Measurements from ENCODE around the gene VMP1.

The VMP1 gene

GRCh38 chr17:59711936-59712335, 4.5 kb downstream of the VMP1 start:
- DNase-seq (ENCODE audit: low spot score), result no peak

GRCh38 chr17:59712862-59713261, 5.4 kb downstream of the VMP1 start:
- no peak for DNase-seq (ENCODE audit: low spot score)

- no peak for DNase-seq (ENCODE audit: low spot score)
Measured at GRCh38 chr17:59714255-59714654, 6.8 kb downstream of the VMP1 start.

GRCh38 chr17:59716427-59716826, 9.0 kb downstream of the VMP1 start:
- DNase-seq (ENCODE audit: low spot score), result no peak

GRCh38 chr17:59719526-59719925, 12.1 kb downstream of the VMP1 start:
- no peak for DNase-seq (ENCODE audit: low spot score)

GRCh38 chr17:59722623-59723022, 15.2 kb downstream of the VMP1 start:
- DNase-seq (ENCODE audit: low spot score), result no peak

- no peak for DNase-seq (ENCODE audit: low spot score)
Measured at GRCh38 chr17:59723041-59723440, 15.6 kb downstream of the VMP1 start.

GRCh38 chr17:59723607-59724006, 16.2 kb downstream of the VMP1 start:
- no peak for DNase-seq (ENCODE audit: low spot score)

- no peak for DNase-seq (ENCODE audit: low spot score)
Measured at GRCh38 chr17:59725691-59726090, 18.2 kb downstream of the VMP1 start.

- DNase-seq (ENCODE audit: low spot score), result no peak
Measured at GRCh38 chr17:59727817-59728533, 20.5 kb downstream of the VMP1 start.

- no peak for DNase-seq (ENCODE audit: low spot score)
Measured at GRCh38 chr17:59730268-59730834, 22.9 kb downstream of the VMP1 start.

- DNase-seq (ENCODE audit: low spot score), result no peak
Measured at GRCh38 chr17:59733697-59734096, 26.2 kb downstream of the VMP1 start.

GRCh38 chr17:59734226-59734625, 26.8 kb downstream of the VMP1 start:
- no peak for DNase-seq (ENCODE audit: low spot score)

GRCh38 chr17:59737324-59737723, 29.9 kb downstream of the VMP1 start:
- DNase-seq (ENCODE audit: low spot score), result no peak

- no peak for DNase-seq (ENCODE audit: low spot score)
Measured at GRCh38 chr17:59743842-59744241, 36.4 kb downstream of the VMP1 start.

GRCh38 chr17:59745040-59745439, 37.6 kb downstream of the VMP1 start:
- no peak for DNase-seq (ENCODE audit: low spot score)

- DNase-seq (ENCODE audit: low spot score), result no peak
Measured at GRCh38 chr17:59746849-59747445, 39.5 kb downstream of the VMP1 start.

GRCh38 chr17:59748591-59748990, 41.1 kb downstream of the VMP1 start:
- DNase-seq (ENCODE audit: low spot score), result no peak

GRCh38 chr17:59751955-59752413, 44.5 kb downstream of the VMP1 start:
- no peak for DNase-seq (ENCODE audit: low spot score)

- no peak for DNase-seq (ENCODE audit: low spot score)
Measured at GRCh38 chr17:59752446-59752845, 45.0 kb downstream of the VMP1 start.

GRCh38 chr17:59752922-59753321, 45.5 kb downstream of the VMP1 start:
- no peak for DNase-seq (ENCODE audit: low spot score)

GRCh38 chr17:59753522-59754467, 46.3 kb downstream of the VMP1 start:
- no peak for DNase-seq (ENCODE audit: low spot score)
